H1 (cell line): Measurements from ENCODE around the gene C3orf20. TPM values are rescaled to one million over a fixed set of nuclear protein-coding genes. Genes with fewer than 3 reads are reported as not detected.

ENCODE experiments used
- CTCF ChIA-PET: fragments of 300-600 bp; sonication (Branson Sonifier 250); formaldehyde crosslinking; loops from one replicate; lab custom pipeline; 2021; ENCODE audit not compliant: partially characterized antibody; lab: Charles Lee
- POLR2A ChIA-PET: fragments of 300-600 bp; sonication (Branson Sonifier 250); formaldehyde crosslinking; loops from one replicate; lab custom pipeline; 2021; ENCODE audit warnings: inconsistent platforms; ENCODE audit not compliant: partially characterized antibody; lab: Charles Lee
- DNase-seq, 2 experiments: peaks; one replicate each; pipeline versions ENCODE4 v3.0.0 to v3.0.0-alpha.2; 2010 to 2022; ENCODE audit warnings: low spot score in 2 of 2, low read depth in 1 of 2, mixed read lengths in 1 of 2
- FAIRE-seq: peaks from 2 replicates; lab custom pipeline; 2011; peaks lifted over from hg19 to GRCh38; lab: Jason Lieb, UNC
- H2AFZ ChIP-seq: 2 replicates; pipeline ENCODE4 v1.8.1; 2012; ENCODE audit warnings: low read length, inconsistent platforms
- H2AK5ac ChIP-seq: 2 replicates; pipeline ENCODE4 v1.6.1; 2013; ENCODE audit warnings: low read depth, low read length
- H2BK120ac ChIP-seq: replicated peaks from 2 replicates; pipeline ENCODE3; 2013; ENCODE audit warnings: low read depth, low read length, inconsistent platforms
- H2BK12ac ChIP-seq: 2 replicates; pipeline ENCODE4 v1.6.1; 2013; ENCODE audit warnings: low read depth, low read length
- H2BK15ac ChIP-seq: 2 replicates; pipeline ENCODE4 v1.6.1; 2013; ENCODE audit warnings: low read length
- H2BK20ac ChIP-seq: 2 replicates; pipeline ENCODE4 v1.6.1; 2013; ENCODE audit warnings: low read length
- H2BK5ac ChIP-seq: 2 replicates; pipeline ENCODE4 v1.6.1; 2013; ENCODE audit warnings: low read depth, low read length
- H3K14ac ChIP-seq: 2 replicates; pipeline ENCODE4 v1.6.1; 2013; ENCODE audit warnings: inconsistent platforms; ENCODE audit not compliant: insufficient read length
- H3K18ac ChIP-seq: 2 replicates; pipeline ENCODE4 v1.6.1; 2013; ENCODE audit warnings: low read length; ENCODE audit errors: extremely low read depth
- H3K23ac ChIP-seq: 2 replicates; pipeline ENCODE4 v1.6.1; 2013; ENCODE audit warnings: inconsistent platforms; ENCODE audit not compliant: insufficient read length
- H3K23me2 ChIP-seq: 2 replicates; pipeline ENCODE4 v1.6.1; 2013; ENCODE audit warnings: low read depth, low read length
- H3K27ac ChIP-seq: 2 replicates; pipeline ENCODE4 v1.6.1; 2011; ENCODE audit warnings: low read depth, low read length, inconsistent platforms
- H3K27me3 ChIP-seq, 4 experiments: replicated peaks in 1 of 4; 1 replicate in 1 of 4; 2 replicates in 3 of 4; pipeline versions ENCODE4 v1.6.1 to v1.8.1; 2011 to 2013; ENCODE audit warnings: low read length in 3 of 4, mild to moderate bottlenecking in 3 of 4, inconsistent platforms in 2 of 4, mixed read lengths in 2 of 4, moderate library complexity in 1 of 4; ENCODE audit not compliant: control insufficient read depth in 3 of 4, insufficient read depth in 3 of 4; ENCODE audit errors: extremely low read depth in 1 of 4
- H3K36me3 ChIP-seq, 4 experiments: 2 replicates each; pipeline versions ENCODE4 v1.6.1 to v1.8.1; 2011 to 2013; ENCODE audit warnings: mild to moderate bottlenecking in 4 of 4, low read length in 3 of 4, moderate library complexity in 2 of 4, control low read depth in 1 of 4, inconsistent platforms in 1 of 4; ENCODE audit not compliant: insufficient read depth in 4 of 4, control insufficient read depth in 2 of 4
- H3K4ac ChIP-seq: replicated peaks from 2 replicates; pipeline ENCODE3; 2013; ENCODE audit warnings: low read length, low read depth, mixed read lengths, inconsistent platforms; ENCODE audit not compliant: insufficient read length
- H3K4me1 ChIP-seq, 4 experiments: replicated peaks in 1 of 4; 1 replicate in 1 of 4; 2 replicates in 3 of 4; pipeline versions ENCODE4 v1.6.1 to v1.8.1; 2011 to 2013; ENCODE audit warnings: low read length in 3 of 4, inconsistent platforms in 2 of 4, mixed read lengths in 1 of 4; ENCODE audit not compliant: insufficient read depth in 4 of 4, control insufficient read depth in 3 of 4
- H3K4me2 ChIP-seq, 2 experiments: 2 replicates each; pipeline versions ENCODE4 v1.6.1 to v1.8.1; 2011 to 2013; ENCODE audit warnings: low read depth in 2 of 2, low read length in 2 of 2, control low read depth in 1 of 2, inconsistent platforms in 1 of 2, mild to moderate bottlenecking in 1 of 2; ENCODE audit not compliant: insufficient read depth in 1 of 2
- H3K4me3 ChIP-seq, 4 experiments: fragments of 200-600, 300-600 bp in 1 of 4; sonication (generic), shearing (Covaris generic), sonication (Bioruptor Twin) in 1 of 4; 2 replicates each; pipeline versions ENCODE4 v1.5.1 to v1.8.1; 2011 to 2016; ENCODE audit warnings: low read length in 4 of 4, low read depth in 3 of 4, control low read depth in 2 of 4, inconsistent platforms in 2 of 4, mild to moderate bottlenecking in 2 of 4, mixed read lengths in 1 of 4, moderate library complexity in 1 of 4; ENCODE audit not compliant: insufficient read depth in 2 of 4; ENCODE audit errors: extremely low read depth in 1 of 4
- H3K56ac ChIP-seq: replicated peaks from 2 replicates; pipeline ENCODE3; 2013; ENCODE audit warnings: low read depth, mild to moderate bottlenecking, mixed read lengths, low read length, inconsistent platforms; ENCODE audit not compliant: insufficient read length
- H3K79me1 ChIP-seq: 2 replicates; pipeline ENCODE4 v1.6.1; 2013; ENCODE audit warnings: low read depth, low read length, control low read depth
- H3K79me2 ChIP-seq, 2 experiments: 2 replicates each; pipeline versions ENCODE4 v1.6.1 to v1.8.1; 2012 to 2013; ENCODE audit warnings: low read length in 2 of 2, mild to moderate bottlenecking in 2 of 2, inconsistent platforms in 1 of 2; ENCODE audit not compliant: insufficient read depth in 2 of 2, control insufficient read depth in 1 of 2
- H3K9ac ChIP-seq, 4 experiments: replicated peaks in 1 of 4; 1 replicate in 1 of 4; 2 replicates in 3 of 4; pipeline versions ENCODE4 v1.6.1 to v1.8.1; 2011 to 2013; ENCODE audit warnings: low read depth in 3 of 4, low read length in 3 of 4, control low read depth in 2 of 4, mild to moderate bottlenecking in 2 of 4, moderate library complexity in 2 of 4, inconsistent platforms in 1 of 4; ENCODE audit errors: extremely low read depth in 1 of 4
- H3K9me3 ChIP-seq, 2 experiments: 2 replicates each; pipeline versions ENCODE4 v1.6.1 to v1.8.1; 2012 to 2013; ENCODE audit warnings: mild to moderate bottlenecking in 2 of 2, moderate library complexity in 2 of 2, control low read depth in 1 of 2, inconsistent platforms in 1 of 2, low read depth in 1 of 2, low read length in 1 of 2, mixed read lengths in 1 of 2; ENCODE audit not compliant: insufficient read depth in 2 of 2
- H4K20me1 ChIP-seq, 2 experiments: replicated peaks in 1 of 2; 2 replicates each; pipeline versions ENCODE3 to v1.8.1; 2011 to 2013; ENCODE audit warnings: inconsistent platforms in 2 of 2, low read length in 2 of 2, mild to moderate bottlenecking in 1 of 2; ENCODE audit not compliant: insufficient read depth in 2 of 2, control insufficient read depth in 1 of 2
- H4K5ac ChIP-seq: 2 replicates; pipeline ENCODE4 v1.6.1; 2013; ENCODE audit warnings: low read length, low read depth, mixed read lengths, inconsistent platforms; ENCODE audit not compliant: insufficient read length
- H4K8ac ChIP-seq: 2 replicates; pipeline ENCODE4 v1.8.0; 2013; ENCODE audit warnings: mild to moderate bottlenecking, moderate library complexity, low read length, inconsistent platforms; ENCODE audit not compliant: insufficient read depth; ENCODE audit errors: extremely low read depth
- H4K91ac ChIP-seq: replicated peaks from 2 replicates; pipeline ENCODE3; 2013; ENCODE audit warnings: low read length, mixed read lengths, inconsistent platforms; ENCODE audit not compliant: insufficient read length
- BRCA1 ChIP-seq: IDR thresholded peaks from 2 replicates; pipeline ENCODE4 v1.6.1; 2012; ENCODE audit warnings: low read depth, low read length, improper control_type of control experiment
- CBX8 ChIP-seq: fragments of 300-800, 300-1000 bp; sonication (generic); IDR thresholded peaks from 2 replicates; pipeline ENCODE4 v1.7.1; 2016; ENCODE audit warnings: low read depth, low read length, borderline replicate concordance
- CEBPB ChIP-seq: IDR thresholded peaks from 2 replicates; pipeline ENCODE4 v1.6.1; 2012; ENCODE audit warnings: low read depth, low read length
- JUND ChIP-seq: IDR thresholded peaks from 2 replicates; pipeline ENCODE4 v1.6.1; 2011; ENCODE audit warnings: mild to moderate bottlenecking, improper control_type of control experiment, low read length
- MAFK ChIP-seq: IDR thresholded peaks from 2 replicates; pipeline ENCODE4 v1.6.1; 2012; ENCODE audit warnings: low read depth, mild to moderate bottlenecking, improper control_type of control experiment, low read length
- RBBP5 ChIP-seq: IDR thresholded peaks from 2 replicates; pipeline ENCODE4 v1.7.1; 2012; ENCODE audit warnings: low read depth, mild to moderate bottlenecking, inconsistent platforms, low read length, moderate library complexity, borderline replicate concordance
- SAP30 ChIP-seq: fragments of 300-600 bp; sonication (generic); IDR thresholded peaks from 2 replicates; pipeline ENCODE4 v1.7.1; 2012; ENCODE audit warnings: low read length, moderate library complexity, mild to moderate bottlenecking, inconsistent platforms; ENCODE audit not compliant: insufficient read depth, insufficient replicate concordance
- TAF7 ChIP-seq: optimal IDR thresholded peaks from 2 replicates; pipeline ENCODE3; 2011; ENCODE audit warnings: low read depth, mild to moderate bottlenecking, inconsistent platforms, low read length, moderate library complexity, borderline replicate concordance
- WGBS, 2 experiments: shearing (Covaris generic) in 1 of 2; methylation state at CpG; one replicate each; pipeline versions ENCODE4 v1.1.6 to v1.1.7; 2013 to 2015; ENCODE audit warnings: low lambda C conversion rate in 2 of 2, mixed read lengths in 2 of 2, inconsistent platforms in 1 of 2, low coverage in 1 of 2, missing lambda C conversion rate in 1 of 2; ENCODE audit not compliant: insufficient replicate concordance in 2 of 2, insufficient coverage in 1 of 2, insufficient read length in 1 of 2; ENCODE audit errors: extremely low coverage in 1 of 2, missing lambda C conversion rate in 1 of 2; 5-methylcytosine and 5-hydroxymethylcytosine counted together
- polyA plus RNA-seq, 7 experiments: library from polyadenylated mRNA; depleted of rRNA in 3 of 7; stranded (reverse) in 5 of 7; unstranded in 2 of 7; fragments of >200 nt in 5 of 7; fragments of 200-250 nt in 2 of 7; gene quantifications; 1 replicate in 5 of 7; 2 replicates in 1 of 7; 4 replicates in 1 of 7; pipeline versions ENCODE4 v1.2.1 to v1.2.3, GENCODE V29; 2011 to 2013; ENCODE audit warnings: missing spikeins in 2 of 7, mixed read lengths in 2 of 7
- total RNA-seq: library from RNA; stranded (reverse); fragmentation: NEBNext Ultra II Directional; extraction: Animal tissue kit (Norgen Biotek cat#: 25700); gene quantifications from 2 replicates; pipeline ENCODE4 v1.2.1, GENCODE V29; 2021

C3orf20 gene
- total and polyA plus RNA-seq, 2 of the 8 experiments (the other 6 are each of a cell fraction or from before 2014, with no cell fraction given) = not detected

GRCh38 chr3:14799146-14799545 lies 124.2 kb downstream of the C3orf20 start:
- no peak overlapping the region for H3K4me2 ChIP-seq
- no peak overlapping the region for H2BK5ac ChIP-seq
- no peaks in the 10 kb centered on the region for H3K23me2 ChIP-seq
- H3K27ac ChIP-seq = no peak overlapping the region
- H3K23ac ChIP-seq = no peak overlapping the region
- H4K5ac ChIP-seq = no peak overlapping the region
- no peaks in the 10 kb centered on the region for H3K9me3 ChIP-seq
- no peak overlapping the region for H3K4me3 ChIP-seq
- TF ChIP-seq BRCA1 (no peak), SAP30 (no peak), CBX8 (no peak), JUND (no peak), RBBP5 (no peak), MAFK (no peak), CEBPB (no peak), TAF7 (no peak)
- H2AFZ ChIP-seq = no peak overlapping the region
- no peak overlapping the region for H2BK20ac ChIP-seq
- no peak overlapping the region for H2BK12ac ChIP-seq
- no peaks in the 10 kb centered on the region for H3K79me2 ChIP-seq
- WGBS, 2 experiments = 89% methylated on average over 4 of the region's 4 CpGs; no CpG with 5 or more reads in 1 of the 2 experiments
- H3K18ac ChIP-seq = no peak overlapping the region
- no peak overlapping the region for H4K8ac ChIP-seq
- no peak overlapping the region for H4K91ac ChIP-seq
- FAIRE-seq = no peak
- H3K79me1 ChIP-seq = no peaks in the 10 kb centered on the region
- H3K27me3 ChIP-seq = no peaks in the 10 kb centered on the region; a peak in 2 of 7 replicates
- no peak overlapping the region for H3K56ac ChIP-seq
- POLR2A ChIA-PET = no interaction called here
- H2BK120ac ChIP-seq = no peak overlapping the region
- no peak overlapping the region for H3K4ac ChIP-seq
- H3K14ac ChIP-seq = no peak overlapping the region
- no peak overlapping the region for H2AK5ac ChIP-seq
- no peaks in the 10 kb centered on the region for H4K20me1 ChIP-seq
- no peak overlapping the region for H3K9ac ChIP-seq
- no peaks in the 10 kb centered on the region for H3K36me3 ChIP-seq
- CTCF ChIA-PET = interaction anchor here (0.6 to 12.7 kb wide), 4 partner anchors 8 to 133 kb away, joined by 3 to 308 read pairs (median 44); no protein-coding TSS in a partner anchor
- H3K4me1 ChIP-seq = peaks cover 0 to 8% (median 0%) of the 10 kb centered on the region in 4 experiments; a peak in 2 of 7 replicates
- no peak overlapping the region for H2BK15ac ChIP-seq
- DNase-seq = no peak
